ENCODE results near the gene CADM1. TPM values are rescaled to one million over a fixed set of nuclear protein-coding genes. Genes with fewer than 3 reads are reported as not detected.

Gene CADM1
- total and polyA plus RNA-seq, 2 experiments from 2014 or later = 16.5 to 18.0 TPM

DNA sequence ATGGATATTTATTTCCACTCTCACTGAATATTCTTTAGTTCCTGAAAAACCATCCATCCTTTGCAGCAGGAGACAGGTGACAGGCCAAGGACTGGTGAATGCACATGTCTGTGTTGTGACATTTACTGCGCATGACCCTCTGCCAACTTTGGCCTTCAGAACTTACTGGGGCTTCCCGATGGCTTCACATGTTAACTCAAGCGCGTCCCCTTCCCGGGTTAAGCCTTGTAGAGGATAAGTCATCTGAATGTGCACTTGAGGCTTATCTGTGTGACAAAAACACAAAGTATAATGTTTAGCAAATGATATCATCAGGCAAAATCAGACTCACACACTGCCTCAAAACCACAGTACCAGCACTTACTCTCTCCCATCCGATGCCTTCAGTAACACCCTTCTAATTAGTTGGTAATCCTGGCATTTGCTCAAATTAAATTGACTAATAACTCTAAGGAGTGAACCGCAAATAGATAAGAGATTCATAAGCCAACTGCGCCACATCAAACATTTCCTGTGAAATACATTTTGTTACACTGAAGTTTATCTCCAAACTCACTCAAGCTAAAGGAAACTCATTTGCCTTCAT lies 286.4 kb downstream of the CADM1 start:
- no peaks in the 10 kb centered on the region for H3K36me3 ChIP-seq (ENCODE audit: insufficient read depth)
- no peak overlapping the region for H3K4me3 ChIP-seq
- ATAC-seq (no peak), DNase-seq (ENCODE audit: low spot score) (no peak)
- no peak overlapping the region for H3K4me2 ChIP-seq
- no peak overlapping the region for H3K27ac ChIP-seq (ENCODE audit: low read depth)
- TF ChIP-seq CREB1 (CRISPR knock-in tag; IDR thresholded peaks at IDR 0.05; ENCODE audit: low read depth) (no peak), STAT1 (IDR thresholded peaks at IDR 0.05; ENCODE audit: unreplicated experiment) (no peak), ZNF114 (CRISPR knock-in tag; IDR thresholded peaks at IDR 0.05) (no peak), ZNF331 (CRISPR knock-in tag; IDR thresholded peaks at IDR 0.05; ENCODE audit: low read depth) (no peak), EZH2phosphoT487 (IDR thresholded peaks at IDR 0.05; ENCODE audit: unreplicated experiment) (no peak), EZH2 (IDR thresholded peaks at IDR 0.05; ENCODE audit: low read depth, unreplicated experiment) (no peak), POLR2AphosphoS5 (IDR thresholded peaks at IDR 0.05; ENCODE audit: low read depth) (no peak), JUNB (IDR thresholded peaks at IDR 0.05; ENCODE audit: unreplicated experiment) (no peak), NANOG (IDR thresholded peaks at IDR 0.05; ENCODE audit: borderline replicate concordance) (no peak)
- TF ChIP-seq, protein P1, sequence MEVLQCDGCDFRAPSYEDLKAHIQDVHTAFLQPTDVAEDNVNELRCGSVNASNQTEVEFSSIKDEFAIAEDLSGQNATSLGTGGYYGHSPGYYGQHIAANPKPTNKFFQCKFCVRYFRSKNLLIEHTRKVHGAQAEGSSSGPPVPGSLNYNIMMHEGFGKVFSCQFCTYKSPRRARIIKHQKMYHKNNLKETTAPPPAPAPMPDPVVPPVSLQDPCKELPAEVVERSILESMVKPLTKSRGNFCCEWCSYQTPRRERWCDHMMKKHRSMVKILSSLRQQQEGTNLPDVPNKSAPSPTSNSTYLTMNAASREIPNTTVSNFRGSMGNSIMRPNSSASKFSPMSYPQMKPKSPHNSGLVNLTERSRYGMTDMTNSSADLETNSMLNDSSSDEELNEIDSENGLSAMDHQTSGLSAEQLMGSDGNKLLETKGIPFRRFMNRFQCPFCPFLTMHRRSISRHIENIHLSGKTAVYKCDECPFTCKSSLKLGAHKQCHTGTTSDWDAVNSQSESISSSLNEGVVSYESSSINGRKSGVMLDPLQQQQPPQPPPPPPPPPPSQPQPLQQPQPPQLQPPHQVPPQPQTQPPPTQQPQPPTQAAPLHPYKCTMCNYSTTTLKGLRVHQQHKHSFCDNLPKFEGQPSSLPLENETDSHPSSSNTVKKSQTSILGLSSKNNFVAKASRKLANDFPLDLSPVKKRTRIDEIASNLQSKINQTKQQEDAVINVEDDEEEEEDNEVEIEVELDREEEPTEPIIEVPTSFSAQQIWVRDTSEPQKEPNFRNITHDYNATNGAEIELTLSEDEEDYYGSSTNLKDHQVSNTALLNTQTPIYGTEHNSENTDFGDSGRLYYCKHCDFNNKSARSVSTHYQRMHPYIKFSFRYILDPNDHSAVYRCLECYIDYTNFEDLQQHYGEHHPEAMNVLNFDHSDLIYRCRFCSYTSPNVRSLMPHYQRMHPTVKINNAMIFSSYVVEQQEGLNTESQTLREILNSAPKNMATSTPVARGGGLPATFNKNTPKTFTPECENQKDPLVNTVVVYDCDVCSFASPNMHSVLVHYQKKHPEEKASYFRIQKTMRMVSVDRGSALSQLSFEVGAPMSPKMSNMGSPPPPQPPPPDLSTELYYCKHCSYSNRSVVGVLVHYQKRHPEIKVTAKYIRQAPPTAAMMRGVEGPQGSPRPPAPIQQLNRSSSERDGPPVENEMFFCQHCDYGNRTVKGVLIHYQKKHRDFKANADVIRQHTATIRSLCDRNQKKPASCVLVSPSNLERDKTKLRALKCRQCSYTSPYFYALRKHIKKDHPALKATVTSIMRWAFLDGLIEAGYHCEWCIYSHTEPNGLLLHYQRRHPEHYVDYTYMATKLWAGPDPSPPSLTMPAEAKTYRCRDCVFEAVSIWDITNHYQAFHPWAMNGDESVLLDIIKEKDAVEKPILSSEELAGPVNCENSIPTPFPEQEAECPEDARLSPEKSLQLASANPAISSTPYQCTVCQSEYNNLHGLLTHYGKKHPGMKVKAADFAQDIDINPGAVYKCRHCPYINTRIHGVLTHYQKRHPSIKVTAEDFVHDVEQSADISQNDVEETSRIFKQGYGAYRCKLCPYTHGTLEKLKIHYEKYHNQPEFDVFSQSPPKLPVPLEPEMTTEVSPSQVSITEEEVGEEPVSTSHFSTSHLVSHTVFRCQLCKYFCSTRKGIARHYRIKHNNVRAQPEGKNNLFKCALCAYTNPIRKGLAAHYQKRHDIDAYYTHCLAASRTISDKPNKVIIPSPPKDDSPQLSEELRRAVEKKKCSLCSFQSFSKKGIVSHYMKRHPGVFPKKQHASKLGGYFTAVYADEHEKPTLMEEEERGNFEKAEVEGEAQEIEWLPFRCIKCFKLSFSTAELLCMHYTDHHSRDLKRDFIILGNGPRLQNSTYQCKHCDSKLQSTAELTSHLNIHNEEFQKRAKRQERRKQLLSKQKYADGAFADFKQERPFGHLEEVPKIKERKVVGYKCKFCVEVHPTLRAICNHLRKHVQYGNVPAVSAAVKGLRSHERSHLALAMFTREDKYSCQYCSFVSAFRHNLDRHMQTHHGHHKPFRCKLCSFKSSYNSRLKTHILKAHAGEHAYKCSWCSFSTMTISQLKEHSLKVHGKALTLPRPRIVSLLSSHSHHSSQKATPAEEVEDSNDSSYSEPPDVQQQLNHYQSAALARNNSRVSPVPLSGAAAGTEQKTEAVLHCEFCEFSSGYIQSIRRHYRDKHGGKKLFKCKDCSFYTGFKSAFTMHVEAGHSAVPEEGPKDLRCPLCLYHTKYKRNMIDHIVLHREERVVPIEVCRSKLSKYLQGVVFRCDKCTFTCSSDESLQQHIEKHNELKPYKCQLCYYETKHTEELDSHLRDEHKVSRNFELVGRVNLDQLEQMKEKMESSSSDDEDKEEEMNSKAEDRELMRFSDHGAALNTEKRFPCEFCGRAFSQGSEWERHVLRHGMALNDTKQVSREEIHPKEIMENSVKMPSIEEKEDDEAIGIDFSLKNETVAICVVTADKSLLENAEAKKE (CRISPR knock-in tag; IDR thresholded peaks at IDR 0.05) = no peak
- TF ChIP-seq, protein P2, sequence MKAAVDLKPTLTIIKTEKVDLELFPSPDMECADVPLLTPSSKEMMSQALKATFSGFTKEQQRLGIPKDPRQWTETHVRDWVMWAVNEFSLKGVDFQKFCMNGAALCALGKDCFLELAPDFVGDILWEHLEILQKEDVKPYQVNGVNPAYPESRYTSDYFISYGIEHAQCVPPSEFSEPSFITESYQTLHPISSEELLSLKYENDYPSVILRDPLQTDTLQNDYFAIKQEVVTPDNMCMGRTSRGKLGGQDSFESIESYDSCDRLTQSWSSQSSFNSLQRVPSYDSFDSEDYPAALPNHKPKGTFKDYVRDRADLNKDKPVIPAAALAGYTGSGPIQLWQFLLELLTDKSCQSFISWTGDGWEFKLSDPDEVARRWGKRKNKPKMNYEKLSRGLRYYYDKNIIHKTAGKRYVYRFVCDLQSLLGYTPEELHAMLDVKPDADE (IDR thresholded peaks at IDR 0.05) = no peak
- TF ChIP-seq, protein P3, sequence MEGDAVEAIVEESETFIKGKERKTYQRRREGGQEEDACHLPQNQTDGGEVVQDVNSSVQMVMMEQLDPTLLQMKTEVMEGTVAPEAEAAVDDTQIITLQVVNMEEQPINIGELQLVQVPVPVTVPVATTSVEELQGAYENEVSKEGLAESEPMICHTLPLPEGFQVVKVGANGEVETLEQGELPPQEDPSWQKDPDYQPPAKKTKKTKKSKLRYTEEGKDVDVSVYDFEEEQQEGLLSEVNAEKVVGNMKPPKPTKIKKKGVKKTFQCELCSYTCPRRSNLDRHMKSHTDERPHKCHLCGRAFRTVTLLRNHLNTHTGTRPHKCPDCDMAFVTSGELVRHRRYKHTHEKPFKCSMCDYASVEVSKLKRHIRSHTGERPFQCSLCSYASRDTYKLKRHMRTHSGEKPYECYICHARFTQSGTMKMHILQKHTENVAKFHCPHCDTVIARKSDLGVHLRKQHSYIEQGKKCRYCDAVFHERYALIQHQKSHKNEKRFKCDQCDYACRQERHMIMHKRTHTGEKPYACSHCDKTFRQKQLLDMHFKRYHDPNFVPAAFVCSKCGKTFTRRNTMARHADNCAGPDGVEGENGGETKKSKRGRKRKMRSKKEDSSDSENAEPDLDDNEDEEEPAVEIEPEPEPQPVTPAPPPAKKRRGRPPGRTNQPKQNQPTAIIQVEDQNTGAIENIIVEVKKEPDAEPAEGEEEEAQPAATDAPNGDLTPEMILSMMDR (conservative IDR thresholded peaks at IDR 0.05; ENCODE audit: low read depth in 2 of 2) = no peak
- TF ChIP-seq, protein P4, sequence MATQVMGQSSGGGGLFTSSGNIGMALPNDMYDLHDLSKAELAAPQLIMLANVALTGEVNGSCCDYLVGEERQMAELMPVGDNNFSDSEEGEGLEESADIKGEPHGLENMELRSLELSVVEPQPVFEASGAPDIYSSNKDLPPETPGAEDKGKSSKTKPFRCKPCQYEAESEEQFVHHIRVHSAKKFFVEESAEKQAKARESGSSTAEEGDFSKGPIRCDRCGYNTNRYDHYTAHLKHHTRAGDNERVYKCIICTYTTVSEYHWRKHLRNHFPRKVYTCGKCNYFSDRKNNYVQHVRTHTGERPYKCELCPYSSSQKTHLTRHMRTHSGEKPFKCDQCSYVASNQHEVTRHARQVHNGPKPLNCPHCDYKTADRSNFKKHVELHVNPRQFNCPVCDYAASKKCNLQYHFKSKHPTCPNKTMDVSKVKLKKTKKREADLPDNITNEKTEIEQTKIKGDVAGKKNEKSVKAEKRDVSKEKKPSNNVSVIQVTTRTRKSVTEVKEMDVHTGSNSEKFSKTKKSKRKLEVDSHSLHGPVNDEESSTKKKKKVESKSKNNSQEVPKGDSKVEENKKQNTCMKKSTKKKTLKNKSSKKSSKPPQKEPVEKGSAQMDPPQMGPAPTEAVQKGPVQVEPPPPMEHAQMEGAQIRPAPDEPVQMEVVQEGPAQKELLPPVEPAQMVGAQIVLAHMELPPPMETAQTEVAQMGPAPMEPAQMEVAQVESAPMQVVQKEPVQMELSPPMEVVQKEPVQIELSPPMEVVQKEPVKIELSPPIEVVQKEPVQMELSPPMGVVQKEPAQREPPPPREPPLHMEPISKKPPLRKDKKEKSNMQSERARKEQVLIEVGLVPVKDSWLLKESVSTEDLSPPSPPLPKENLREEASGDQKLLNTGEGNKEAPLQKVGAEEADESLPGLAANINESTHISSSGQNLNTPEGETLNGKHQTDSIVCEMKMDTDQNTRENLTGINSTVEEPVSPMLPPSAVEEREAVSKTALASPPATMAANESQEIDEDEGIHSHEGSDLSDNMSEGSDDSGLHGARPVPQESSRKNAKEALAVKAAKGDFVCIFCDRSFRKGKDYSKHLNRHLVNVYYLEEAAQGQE (IDR thresholded peaks at IDR 0.05; ENCODE audit: unreplicated experiment) = no peak
- H3K79me2 ChIP-seq (replicated peaks; ENCODE audit: insufficient read depth) = no peaks in the 10 kb centered on the region
- Mint-ChIP-seq H3K27me3 (ENCODE audit: insufficient read depth, low read depth, poor library complexity) (peaks cover 3% of the 10 kb centered on the region), H3K4me1 (peaks cover 24% of the 10 kb centered on the region), H3K36me3 (ENCODE audit: low read depth) (peaks cover 3% of the 10 kb centered on the region; the same call in 1 of the 3 replicates), H3K9me3 (no peaks in the 10 kb centered on the region; the same call in 2 of the 3 replicates), H3K27ac (no peak overlapping the region), H3K4me3 (no peak overlapping the region)
- peaks cover 12% of the 10 kb centered on the region for H3K4me1 ChIP-seq (ENCODE audit: insufficient read depth)
- H3F3A ChIP-seq (replicated peaks; ENCODE audit: low read depth) = no peaks in the 10 kb centered on the region
- no peaks in the 10 kb centered on the region for H3K27me3 ChIP-seq (ENCODE audit: insufficient read depth)
- H2AFZ ChIP-seq = no peak overlapping the region
- H4K20me1 ChIP-seq (replicated peaks; ENCODE audit: insufficient read depth) = no peaks in the 10 kb centered on the region
- H3K9me2 ChIP-seq (ENCODE audit: insufficient read depth) = no peaks in the 10 kb centered on the region
